GM23248 (cell line): ENCODE measurements around the gene LAMA1. TPM values are rescaled to one million over a fixed set of nuclear protein-coding genes. Genes with fewer than 3 reads are reported as not detected.

Experiments used
- DNase-seq: peaks from one replicate; pipeline ENCODE4 v3.0.0-alpha.2; 2015
- H2AFZ ChIP-seq: fragments of 200-600 bp; sonication (generic); 2 replicates; pipeline ENCODE4 v1.6.1; 2016; ENCODE audit warnings: antibody characterized with exemption
- H3F3A ChIP-seq: fragments of 200-600 bp; sonication (generic); 2 replicates; pipeline ENCODE4 v1.6.1; 2016; ENCODE audit warnings: mild to moderate bottlenecking, antibody characterized with exemption, mixed run types; ENCODE audit not compliant: insufficient read depth
- H3K27ac ChIP-seq: fragments of 200-600 bp; sonication (generic); 2 replicates; pipeline ENCODE4 v1.5.1; 2016; ENCODE audit warnings: mild to moderate bottlenecking
- H3K27me3 ChIP-seq: fragments of 200-600 bp; sonication (generic); replicated peaks from 2 replicates; pipeline ENCODE4 v1.6.1; 2016; ENCODE audit warnings: mild to moderate bottlenecking; ENCODE audit not compliant: insufficient read depth
- H3K36me3 ChIP-seq: fragments of 200-600 bp; sonication (generic); 2 replicates; pipeline ENCODE4 v1.6.1; 2016; ENCODE audit warnings: low read depth, mild to moderate bottlenecking
- H3K4me1 ChIP-seq: fragments of 200-600 bp; sonication (generic); 2 replicates; pipeline ENCODE4 v1.6.1; 2016; ENCODE audit warnings: mild to moderate bottlenecking; ENCODE audit not compliant: insufficient read depth
- H3K4me2 ChIP-seq: fragments of 200-600 bp; sonication (generic); one replicate; pipeline ENCODE4 v1.6.1; 2016; ENCODE audit warnings: mild to moderate bottlenecking; ENCODE audit not compliant: unreplicated experiment
- H3K4me3 ChIP-seq: fragments of 200-600 bp; sonication (generic); 2 replicates; pipeline ENCODE4 v1.5.1; 2016; ENCODE audit warnings: mild to moderate bottlenecking
- H3K79me2 ChIP-seq: fragments of 200-600 bp; sonication (generic); 2 replicates; pipeline ENCODE4 v1.6.1; 2016; ENCODE audit warnings: mild to moderate bottlenecking; ENCODE audit not compliant: insufficient read depth
- H3K9ac ChIP-seq: fragments of 200-600 bp; sonication (generic); 2 replicates; pipeline ENCODE4 v1.6.1; 2016; ENCODE audit warnings: mild to moderate bottlenecking
- H3K9me2 ChIP-seq: fragments of 200-600 bp; sonication (generic); 2 replicates; pipeline ENCODE4 v1.6.1; 2016; ENCODE audit warnings: mixed run types, mild to moderate bottlenecking, moderate library complexity; ENCODE audit not compliant: insufficient read depth
- H3K9me3 ChIP-seq: fragments of 200-600 bp; sonication (generic); one replicate; pipeline ENCODE4 v1.6.1; 2017; ENCODE audit warnings: low read depth
- H4K20me1 ChIP-seq: fragments of 200-600 bp; sonication (generic); 2 replicates; pipeline ENCODE4 v1.6.0; 2016; ENCODE audit not compliant: insufficient read depth
- EZH2 ChIP-seq: fragments of 200-600 bp; sonication (generic); IDR thresholded peaks from 2 replicates; pipeline ENCODE4 v1.6.1; 2018; ENCODE audit warnings: antibody characterized with exemption, mild to moderate bottlenecking; ENCODE audit not compliant: insufficient read depth, poor library complexity, severe bottlenecking
- EZH2phosphoT487 ChIP-seq: fragments of 200-600 bp; sonication (generic); IDR thresholded peaks from 2 replicates; pipeline ENCODE4 v1.6.1; 2018; ENCODE audit warnings: antibody characterized with exemption, moderate library complexity, mild to moderate bottlenecking, low read depth; ENCODE audit not compliant: insufficient read depth
- WGBS, 2 experiments: methylation state at CpG; one replicate each; pipeline ENCODE4 v1.1.6; 2015 to 2017; ENCODE audit warnings: low lambda C conversion rate in 2 of 2, low coverage in 1 of 2; ENCODE audit errors: missing lambda C conversion rate in 2 of 2; 5-methylcytosine and 5-hydroxymethylcytosine counted together
- in situ Hi-C: fragments of 300-500 bp; cut with MboI; formaldehyde crosslinking; loops from 2 replicates; pipeline ENCODE4 v1.15.0; 2020
- polyA plus RNA-seq: library from polyadenylated mRNA; unstranded; fragments of >200 nt; fragmentation: Nextera tagmentation; extraction: Ambion mirVana; gene quantifications from 2 replicates; pipeline ENCODE4 v1.2.1, GENCODE V29; 2016
- total RNA-seq: library from RNA; depleted of rRNA; stranded (reverse); fragments of >200 nt; shearing (Covaris generic); gene quantifications from 2 replicates; pipeline ENCODE4 v1.2.3, GENCODE V29; 2014

LAMA1 gene
- total and polyA plus RNA-seq, 2 experiments from 2014 or later = 3.1 to 5.4 TPM

DNA sequence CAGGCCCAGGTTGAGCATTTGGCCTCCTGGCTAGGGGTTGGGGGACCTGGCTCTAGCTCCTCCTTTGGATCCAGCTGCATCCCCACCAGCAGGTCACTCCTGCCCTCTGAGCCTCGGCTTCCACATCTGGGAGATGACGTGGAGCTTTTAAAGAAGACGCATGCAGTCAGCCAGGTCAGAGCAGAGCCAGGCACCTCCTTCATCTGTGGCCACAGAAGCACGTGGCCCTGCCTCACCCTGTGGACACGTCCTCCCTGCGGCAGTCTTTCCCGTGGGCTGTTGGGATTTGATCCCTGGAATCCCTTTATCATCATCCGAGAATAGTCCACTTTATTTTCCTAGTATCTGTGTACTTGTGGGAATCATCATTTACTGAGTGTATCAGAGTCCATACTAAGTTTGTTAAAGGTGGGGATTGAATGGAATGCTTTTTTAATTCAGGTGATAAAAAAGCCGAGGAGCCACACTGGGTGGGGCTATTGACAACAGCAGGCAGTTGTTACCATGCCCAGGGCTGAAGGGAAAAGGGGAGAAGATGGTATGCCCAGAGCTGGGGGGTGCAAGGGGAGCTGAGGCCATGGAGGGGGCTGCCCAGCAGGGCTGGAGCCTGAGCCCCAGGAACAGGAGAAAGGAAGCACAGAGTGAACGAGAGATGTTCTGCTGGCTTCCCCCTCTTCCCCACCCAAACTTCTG lies 170.1 kb downstream of the LAMA1 start:
- Histone ChIP-seq H3F3A (no peaks in the 10 kb centered on the region), H4K20me1 (no peaks in the 10 kb centered on the region), H3K9me3 (no peaks in the 10 kb centered on the region), H3K79me2 (no peaks in the 10 kb centered on the region), H3K27ac (no peak overlapping the region), H3K27me3 (no peaks in the 10 kb centered on the region), H2AFZ (no peak overlapping the region), H3K4me3 (no peak overlapping the region), H3K9me2 (no peaks in the 10 kb centered on the region), H3K4me2 (no peak overlapping the region), H3K9ac (no peak overlapping the region), H3K36me3 (no peaks in the 10 kb centered on the region), H3K4me1 (no peaks in the 10 kb centered on the region)
- no peak for DNase-seq
- TF ChIP-seq EZH2 (no peak), EZH2phosphoT487 (no peak)
- in situ Hi-C loops = no loop called here
- 88 to 89% methylated on average over 10 of the region's 10 CpGs for WGBS, 2 experiments

DNA sequence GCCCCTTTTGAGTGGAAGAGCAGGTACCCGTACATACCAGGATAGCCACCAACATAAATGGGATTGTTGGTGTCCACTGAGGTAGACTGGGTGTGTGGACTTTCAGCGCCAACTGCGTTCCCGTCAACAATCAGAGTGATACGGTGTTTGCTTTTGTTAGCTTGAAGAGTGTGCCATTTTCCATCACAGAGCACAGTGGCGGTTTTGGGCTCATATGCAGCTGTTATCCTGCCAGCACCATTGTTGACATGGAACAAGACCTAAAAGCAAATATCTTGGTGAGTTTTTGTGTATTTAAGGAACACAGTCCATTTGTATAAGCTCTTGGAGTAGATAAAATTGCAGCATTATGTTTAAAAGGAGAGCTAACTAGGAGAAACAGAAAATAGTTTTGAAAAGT lies 174.5 kb downstream of the LAMA1 start:
- Histone ChIP-seq H3K79me2 (no peaks in the 10 kb centered on the region), H3K27me3 (no peaks in the 10 kb centered on the region), H3F3A (no peaks in the 10 kb centered on the region), H3K36me3 (no peaks in the 10 kb centered on the region), H3K9ac (no peak overlapping the region), H2AFZ (no peak overlapping the region), H3K27ac (no peak overlapping the region), H4K20me1 (no peaks in the 10 kb centered on the region), H3K9me3 (no peaks in the 10 kb centered on the region), H3K9me2 (no peaks in the 10 kb centered on the region), H3K4me2 (no peak overlapping the region), H3K4me3 (no peak overlapping the region), H3K4me1 (no peaks in the 10 kb centered on the region)
- DNase-seq = no peak
- TF ChIP-seq EZH2 (no peak), EZH2phosphoT487 (no peak)
- 89 to 90% methylated on average over 6 of the region's 6 CpGs for WGBS, 2 experiments
- in situ Hi-C loops = no loop called here

DNA sequence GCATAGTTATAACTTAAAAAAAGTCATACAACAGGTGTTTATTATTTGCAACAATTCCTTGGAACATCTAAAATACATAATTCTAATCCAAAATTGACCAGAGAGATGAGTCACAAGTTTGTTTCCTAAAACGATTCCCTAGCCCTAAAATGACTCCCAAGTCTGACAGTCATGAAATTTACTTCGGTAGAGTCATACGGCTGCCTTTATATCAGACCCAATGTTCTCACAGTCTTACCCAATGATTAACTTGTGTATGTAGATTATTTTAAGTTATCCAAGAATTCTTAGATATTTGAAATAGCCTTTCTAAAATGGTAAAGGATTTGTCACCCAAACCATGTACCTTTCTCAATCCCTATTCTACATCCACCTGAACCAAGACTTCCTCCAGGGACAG lies 174.9 kb downstream of the LAMA1 start:
- in situ Hi-C loops = no loop called here
- H3K27me3 ChIP-seq = no peaks in the 10 kb centered on the region
- no peaks in the 10 kb centered on the region for H3K9me2 ChIP-seq
- H3F3A ChIP-seq = no peaks in the 10 kb centered on the region
- H3K4me1 ChIP-seq = no peaks in the 10 kb centered on the region
- H3K4me3 ChIP-seq = no peak overlapping the region
- 51 to 60% methylated on average over 3 of the region's 3 CpGs for WGBS, 2 experiments
- no peaks in the 10 kb centered on the region for H4K20me1 ChIP-seq
- H3K36me3 ChIP-seq = no peaks in the 10 kb centered on the region
- no peaks in the 10 kb centered on the region for H3K9me3 ChIP-seq
- no peaks in the 10 kb centered on the region for H3K79me2 ChIP-seq
- H3K4me2 ChIP-seq = no peak overlapping the region
- TF ChIP-seq EZH2phosphoT487 = no peak
- no peak for TF ChIP-seq EZH2
- no peak overlapping the region for H3K9ac ChIP-seq
- DNase-seq = no peak
- H3K27ac ChIP-seq = no peak overlapping the region
- no peak overlapping the region for H2AFZ ChIP-seq

DNA sequence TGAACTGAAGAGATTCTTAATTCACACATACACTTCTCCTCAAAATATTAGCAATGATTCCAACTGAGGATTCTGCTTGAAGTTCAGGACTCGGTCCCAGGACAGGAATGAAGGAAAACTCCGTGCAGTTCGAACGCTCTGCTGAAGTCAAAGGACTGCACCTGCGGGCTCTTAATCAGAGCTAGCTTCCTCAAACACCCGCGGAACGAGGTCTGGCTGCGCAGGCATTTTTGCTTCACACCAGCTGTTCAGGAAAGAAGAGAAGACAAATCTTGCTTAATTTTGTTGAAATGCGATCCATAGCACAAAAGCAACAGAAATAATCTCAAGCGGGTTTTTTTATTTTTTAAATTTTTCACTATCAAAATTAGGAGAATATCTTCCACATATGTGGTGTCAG lies 175.6 kb downstream of the LAMA1 start:
- H3K4me2 ChIP-seq = no peak overlapping the region
- no peaks in the 10 kb centered on the region for H3K36me3 ChIP-seq
- H3F3A ChIP-seq = no peaks in the 10 kb centered on the region
- H3K9ac ChIP-seq = no peak overlapping the region
- no peak overlapping the region for H2AFZ ChIP-seq
- no peak overlapping the region for H3K4me3 ChIP-seq
- H4K20me1 ChIP-seq = no peaks in the 10 kb centered on the region
- H3K4me1 ChIP-seq = no peaks in the 10 kb centered on the region
- H3K27me3 ChIP-seq = no peaks in the 10 kb centered on the region
- DNase-seq = no peak
- no peaks in the 10 kb centered on the region for H3K79me2 ChIP-seq
- no peaks in the 10 kb centered on the region for H3K9me3 ChIP-seq
- no peak for TF ChIP-seq EZH2
- no peak for TF ChIP-seq EZH2phosphoT487
- H3K9me2 ChIP-seq = no peaks in the 10 kb centered on the region
- in situ Hi-C loops = no loop called here
- 77 to 81% methylated on average over 11 of the region's 11 CpGs for WGBS, 2 experiments
- H3K27ac ChIP-seq = no peak overlapping the region
